HepG2 (cell line): Measurements from ENCODE around the gene STN1. TPM values are rescaled to one million over a fixed set of nuclear protein-coding genes. Genes with fewer than 3 reads are reported as not detected.

Experiments used
- ATF7 ChIP-seq, 2 experiments: fragments of 450-650 bp in 1 of 2; sonication (generic) in 1 of 2; formaldehyde crosslinking in 1 of 2; IDR thresholded peaks; 2 replicates each; pipeline versions ENCODE4 v1.4.0 to v1.6.1; 2016 to 2020; ENCODE audit warnings: antibody characterized with exemption in 1 of 2, mild to moderate bottlenecking in 1 of 2, missing genetic modification reagents in 1 of 2
- BCL6 ChIP-seq: IDR thresholded peaks from 2 replicates; pipeline ENCODE4 v1.6.1; 2016; ENCODE audit warnings: missing genetic modification reagents, missing compliant biosample characterization
- HDAC1 ChIP-seq: sonication (generic); formaldehyde crosslinking; IDR thresholded peaks from 2 replicates; pipeline ENCODE4 v1.5.1; 2020; ENCODE audit warnings: mild to moderate bottlenecking, missing genetic modification reagents
- IRX3 ChIP-seq: sonication (generic); formaldehyde crosslinking; IDR thresholded peaks from 2 replicates; pipeline ENCODE4 v1.8.1; 2023; ENCODE audit warnings: mild to moderate bottlenecking, low read depth, missing genetic modification reagents, borderline replicate concordance
- ISL2 ChIP-seq: sonication (generic); formaldehyde crosslinking; IDR thresholded peaks from 2 replicates; pipeline ENCODE4 v1.5.0; 2020; ENCODE audit warnings: missing genetic modification reagents
- NFKBIZ ChIP-seq: IDR thresholded peaks from 2 replicates; pipeline ENCODE4 v1.6.1; 2018; ENCODE audit warnings: missing genetic modification reagents, missing compliant biosample characterization
- ZBTB3 ChIP-seq: sonication (generic); formaldehyde crosslinking; IDR thresholded peaks from 2 replicates; pipeline ENCODE4 v1.4.0; 2020; ENCODE audit warnings: low read depth, mild to moderate bottlenecking, moderate library complexity, missing genetic modification reagents, borderline replicate concordance
- ZMYM2 ChIP-seq: sonication (generic); formaldehyde crosslinking; IDR thresholded peaks from 2 replicates; pipeline ENCODE4 v1.8.0; 2022; ENCODE audit warnings: mild to moderate bottlenecking, missing genetic modification reagents
- ZNF121 ChIP-seq: sonication (generic); formaldehyde crosslinking; IDR thresholded peaks from 2 replicates; pipeline ENCODE4 v1.5.0; 2020; ENCODE audit warnings: mild to moderate bottlenecking, missing genetic modification reagents
- ZNF136 ChIP-seq: sonication (generic); formaldehyde crosslinking; IDR thresholded peaks from 2 replicates; pipeline ENCODE4 v1.8.1; 2022; ENCODE audit warnings: low read depth, mild to moderate bottlenecking, moderate library complexity, missing genetic modification reagents
- ZNF337 ChIP-seq: sonication (generic); formaldehyde crosslinking; IDR thresholded peaks from 2 replicates; pipeline ENCODE4 v1.5.1; 2020; ENCODE audit warnings: missing genetic modification reagents, low read depth, mild to moderate bottlenecking, borderline replicate concordance
- ZNF34 ChIP-seq: sonication (generic); formaldehyde crosslinking; IDR thresholded peaks from 2 replicates; pipeline ENCODE4 v1.4.0; 2020; ENCODE audit warnings: mild to moderate bottlenecking, missing genetic modification reagents, borderline replicate concordance
- ZNF569 ChIP-seq: sonication (generic); formaldehyde crosslinking; IDR thresholded peaks from 2 replicates; pipeline ENCODE4 v1.5.0; 2020; ENCODE audit warnings: mild to moderate bottlenecking, missing genetic modification reagents, moderate library complexity, borderline replicate concordance
- ZSCAN9 ChIP-seq: IDR thresholded peaks from 2 replicates; pipeline ENCODE4 v1.6.1; 2016; ENCODE audit warnings: borderline replicate concordance
- polyA plus RNA-seq, 8 experiments: library from polyadenylated mRNA; depleted of rRNA in 3 of 8; stranded (reverse) in 7 of 8; unstranded in 1 of 8; fragments of >200 nt; fragmentation: Illumina TruSeq in 4 of 8; extraction: Trizol in 4 of 8; gene quantifications; 2 replicates each; pipeline versions ENCODE4 v1.2.1 to v1.2.3, GENCODE V29; 2011 to 2016; ENCODE audit warnings: low read depth in 4 of 8, missing spikeins in 1 of 8, mixed read lengths in 1 of 8; ENCODE audit not compliant: insufficient read depth in 1 of 8
- total RNA-seq, 5 experiments: library from RNA; depleted of rRNA; stranded (reverse); fragments of >200 nt; fragmentation: Illumina TruSeq; extraction: Trizol; gene quantifications; 2 replicates each; pipeline ENCODE4 v1.2.3, GENCODE V29; 2016; ENCODE audit warnings: low read depth in 1 of 5
- TF ChIP-seq, protein P1 (sequence below): IDR thresholded peaks from 2 replicates; pipeline ENCODE4 v1.6.1; 2016; ENCODE audit warnings: missing compliant biosample characterization, missing genetic modification reagents, borderline replicate concordance
- TF ChIP-seq, protein P2 (sequence below): sonication (generic); formaldehyde crosslinking; conservative IDR thresholded peaks from 2 replicates; pipeline ENCODE4 v1.4.0; 2020; ENCODE audit warnings: mild to moderate bottlenecking, missing genetic modification reagents, moderate library complexity
- TF ChIP-seq, protein P3 (sequence below): sonication (generic); formaldehyde crosslinking; IDR thresholded peaks from 2 replicates; pipeline ENCODE4 v1.4.0; 2020; ENCODE audit warnings: missing genetic modification reagents

The STN1 gene
- total and polyA plus RNA-seq, 2 of the 13 experiments (the other 11 are each of a cell fraction or from before 2014, with no cell fraction given): 17.6 to 22.7 TPM

DNA sequence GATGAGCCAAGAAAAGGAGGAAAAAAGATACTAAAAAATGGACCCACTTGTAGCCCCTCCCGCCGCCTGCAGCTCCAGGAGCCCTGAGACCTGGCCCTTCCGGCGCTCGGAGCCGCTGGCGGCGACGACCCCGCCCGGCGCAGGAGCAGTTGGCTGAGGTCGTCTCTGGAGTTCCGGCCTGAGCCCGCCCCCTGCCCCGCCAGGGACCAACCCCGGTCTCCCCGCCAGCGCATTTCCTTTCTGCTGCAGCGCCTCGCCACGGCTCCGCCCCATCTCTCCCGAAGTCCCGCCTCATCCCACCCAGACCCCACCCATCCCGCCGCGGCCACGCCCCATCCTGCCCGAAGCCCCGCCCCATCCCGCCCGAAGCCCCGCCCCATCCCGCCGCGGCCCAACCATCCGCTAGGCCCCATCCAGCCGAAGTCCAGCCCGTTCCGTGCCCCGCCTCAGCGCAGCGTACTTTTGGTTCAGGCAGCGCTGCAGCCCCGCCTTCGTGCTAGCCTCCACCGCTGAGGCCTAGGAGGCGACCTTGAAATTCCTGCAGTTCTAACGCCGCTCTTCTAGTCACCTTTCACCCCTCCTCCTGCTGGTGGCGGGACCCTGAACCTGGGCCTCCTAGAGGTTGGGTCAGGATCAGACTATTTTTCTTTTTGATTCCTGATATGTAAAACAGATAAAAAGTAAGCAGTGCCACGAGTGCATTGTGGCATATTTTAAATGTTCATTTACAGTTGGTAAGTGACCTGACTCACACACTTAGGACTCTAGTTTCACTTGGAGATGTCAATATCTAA lies at the start of gene STN1 (continued):
- TF ChIP-seq ZNF136 (CRISPR knock-in tag) (0 out of 2 replicates have a peak, but pooled peaks have one; percentile 88), HDAC1 (CRISPR knock-in tag) (peak; percentile 71; the same call in 1 of the 2 replicates), ISL2 (CRISPR knock-in tag) (peak; percentile 44; the same call in 1 of the 2 replicates), ATF7 (IDR thresholded peaks at IDR 0.05) (no peak), ATF7 (CRISPR knock-in tag; IDR thresholded peaks at IDR 0.05) (no peak), IRX3 (CRISPR knock-in tag) (peak; percentile 45; the same call in 1 of the 2 replicates), ZNF337 (CRISPR knock-in tag) (no peak), ZNF121 (0 out of 2 replicates have a peak, but pooled peaks have one; percentile 36), NFKBIZ (no peak), ZNF34 (CRISPR knock-in tag) (no peak), ZMYM2 (CRISPR knock-in tag) (no peak), ZSCAN9 (CRISPR knock-in tag) (peak; percentile 45; the same call in 1 of the 2 replicates), ZBTB3 (no peak), ZNF569 (CRISPR knock-in tag) (no peak; the same call in 1 of the 2 replicates), BCL6 (CRISPR knock-in tag) (peak; percentile 57; the same call in 1 of the 2 replicates)
- TF ChIP-seq, protein P1, sequence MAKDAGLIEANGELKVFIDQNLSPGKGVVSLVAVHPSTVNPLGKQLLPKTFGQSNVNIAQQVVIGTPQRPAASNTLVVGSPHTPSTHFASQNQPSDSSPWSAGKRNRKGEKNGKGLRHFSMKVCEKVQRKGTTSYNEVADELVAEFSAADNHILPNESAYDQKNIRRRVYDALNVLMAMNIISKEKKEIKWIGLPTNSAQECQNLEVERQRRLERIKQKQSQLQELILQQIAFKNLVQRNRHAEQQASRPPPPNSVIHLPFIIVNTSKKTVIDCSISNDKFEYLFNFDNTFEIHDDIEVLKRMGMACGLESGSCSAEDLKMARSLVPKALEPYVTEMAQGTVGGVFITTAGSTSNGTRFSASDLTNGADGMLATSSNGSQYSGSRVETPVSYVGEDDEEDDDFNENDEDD (CRISPR knock-in tag): peak; percentile 72; the same call in 1 of the 2 replicates
- TF ChIP-seq, protein P2, sequence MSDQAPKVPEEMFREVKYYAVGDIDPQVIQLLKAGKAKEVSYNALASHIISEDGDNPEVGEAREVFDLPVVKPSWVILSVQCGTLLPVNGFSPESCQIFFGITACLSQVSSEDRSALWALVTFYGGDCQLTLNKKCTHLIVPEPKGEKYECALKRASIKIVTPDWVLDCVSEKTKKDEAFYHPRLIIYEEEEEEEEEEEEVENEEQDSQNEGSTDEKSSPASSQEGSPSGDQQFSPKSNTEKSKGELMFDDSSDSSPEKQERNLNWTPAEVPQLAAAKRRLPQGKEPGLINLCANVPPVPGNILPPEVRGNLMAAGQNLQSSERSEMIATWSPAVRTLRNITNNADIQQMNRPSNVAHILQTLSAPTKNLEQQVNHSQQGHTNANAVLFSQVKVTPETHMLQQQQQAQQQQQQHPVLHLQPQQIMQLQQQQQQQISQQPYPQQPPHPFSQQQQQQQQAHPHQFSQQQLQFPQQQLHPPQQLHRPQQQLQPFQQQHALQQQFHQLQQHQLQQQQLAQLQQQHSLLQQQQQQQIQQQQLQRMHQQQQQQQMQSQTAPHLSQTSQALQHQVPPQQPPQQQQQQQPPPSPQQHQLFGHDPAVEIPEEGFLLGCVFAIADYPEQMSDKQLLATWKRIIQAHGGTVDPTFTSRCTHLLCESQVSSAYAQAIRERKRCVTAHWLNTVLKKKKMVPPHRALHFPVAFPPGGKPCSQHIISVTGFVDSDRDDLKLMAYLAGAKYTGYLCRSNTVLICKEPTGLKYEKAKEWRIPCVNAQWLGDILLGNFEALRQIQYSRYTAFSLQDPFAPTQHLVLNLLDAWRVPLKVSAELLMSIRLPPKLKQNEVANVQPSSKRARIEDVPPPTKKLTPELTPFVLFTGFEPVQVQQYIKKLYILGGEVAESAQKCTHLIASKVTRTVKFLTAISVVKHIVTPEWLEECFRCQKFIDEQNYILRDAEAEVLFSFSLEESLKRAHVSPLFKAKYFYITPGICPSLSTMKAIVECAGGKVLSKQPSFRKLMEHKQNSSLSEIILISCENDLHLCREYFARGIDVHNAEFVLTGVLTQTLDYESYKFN (CRISPR knock-in tag): peak; percentile 94
- TF ChIP-seq, protein P3, sequence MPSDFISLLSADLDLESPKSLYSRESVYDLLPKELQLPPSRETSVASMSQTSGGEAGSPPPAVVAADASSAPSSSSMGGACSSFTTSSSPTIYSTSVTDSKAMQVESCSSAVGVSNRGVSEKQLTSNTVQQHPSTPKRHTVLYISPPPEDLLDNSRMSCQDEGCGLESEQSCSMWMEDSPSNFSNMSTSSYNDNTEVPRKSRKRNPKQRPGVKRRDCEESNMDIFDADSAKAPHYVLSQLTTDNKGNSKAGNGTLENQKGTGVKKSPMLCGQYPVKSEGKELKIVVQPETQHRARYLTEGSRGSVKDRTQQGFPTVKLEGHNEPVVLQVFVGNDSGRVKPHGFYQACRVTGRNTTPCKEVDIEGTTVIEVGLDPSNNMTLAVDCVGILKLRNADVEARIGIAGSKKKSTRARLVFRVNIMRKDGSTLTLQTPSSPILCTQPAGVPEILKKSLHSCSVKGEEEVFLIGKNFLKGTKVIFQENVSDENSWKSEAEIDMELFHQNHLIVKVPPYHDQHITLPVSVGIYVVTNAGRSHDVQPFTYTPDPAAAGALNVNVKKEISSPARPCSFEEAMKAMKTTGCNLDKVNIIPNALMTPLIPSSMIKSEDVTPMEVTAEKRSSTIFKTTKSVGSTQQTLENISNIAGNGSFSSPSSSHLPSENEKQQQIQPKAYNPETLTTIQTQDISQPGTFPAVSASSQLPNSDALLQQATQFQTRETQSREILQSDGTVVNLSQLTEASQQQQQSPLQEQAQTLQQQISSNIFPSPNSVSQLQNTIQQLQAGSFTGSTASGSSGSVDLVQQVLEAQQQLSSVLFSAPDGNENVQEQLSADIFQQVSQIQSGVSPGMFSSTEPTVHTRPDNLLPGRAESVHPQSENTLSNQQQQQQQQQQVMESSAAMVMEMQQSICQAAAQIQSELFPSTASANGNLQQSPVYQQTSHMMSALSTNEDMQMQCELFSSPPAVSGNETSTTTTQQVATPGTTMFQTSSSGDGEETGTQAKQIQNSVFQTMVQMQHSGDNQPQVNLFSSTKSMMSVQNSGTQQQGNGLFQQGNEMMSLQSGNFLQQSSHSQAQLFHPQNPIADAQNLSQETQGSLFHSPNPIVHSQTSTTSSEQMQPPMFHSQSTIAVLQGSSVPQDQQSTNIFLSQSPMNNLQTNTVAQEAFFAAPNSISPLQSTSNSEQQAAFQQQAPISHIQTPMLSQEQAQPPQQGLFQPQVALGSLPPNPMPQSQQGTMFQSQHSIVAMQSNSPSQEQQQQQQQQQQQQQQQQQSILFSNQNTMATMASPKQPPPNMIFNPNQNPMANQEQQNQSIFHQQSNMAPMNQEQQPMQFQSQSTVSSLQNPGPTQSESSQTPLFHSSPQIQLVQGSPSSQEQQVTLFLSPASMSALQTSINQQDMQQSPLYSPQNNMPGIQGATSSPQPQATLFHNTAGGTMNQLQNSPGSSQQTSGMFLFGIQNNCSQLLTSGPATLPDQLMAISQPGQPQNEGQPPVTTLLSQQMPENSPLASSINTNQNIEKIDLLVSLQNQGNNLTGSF (CRISPR knock-in tag): no peak
